Peyer's patch (tissue), 4 donors: ENCODE results near the gene ACVR2B. TPM values are rescaled to one million over a fixed set of nuclear protein-coding genes. Genes with fewer than 3 reads are reported as not detected.

ENCODE experiments used
- DNase-seq, 3 donors: peaks; one replicate each; pipeline ENCODE4 v3.0.0-alpha.2; 2017 to 2019
- H3K27ac ChIP-seq, 4 donors: fragments of 200-600 bp; sonication (generic); one replicate each; pipeline ENCODE4 v1.5.1; 2016 to 2019
- H3K27me3 ChIP-seq, 2 donors: fragments of 200-600 bp; sonication (generic); one replicate each; pipeline ENCODE4 v1.5.1; 2019
- H3K36me3 ChIP-seq, 3 donors: fragments of 200-600 bp; sonication (generic); one replicate each; pipeline ENCODE4 v1.5.1; 2016 to 2019
- H3K4me1 ChIP-seq, 4 donors: fragments of 200-600 bp; sonication (generic); one replicate each; pipeline ENCODE4 v1.5.1; 2016 to 2019
- H3K4me3 ChIP-seq, 4 donors: fragments of 200-600 bp; sonication (generic); 1 replicate in 3 of 4; 2 replicates in 1 of 4; pipeline ENCODE4 v1.5.1; 2016 to 2019; ENCODE audit warnings: mild to moderate bottlenecking in 1 of 4
- H3K9me3 ChIP-seq, 4 donors: fragments of 200-600 bp; sonication (generic); one replicate each; pipeline ENCODE4 v1.5.1; 2016 to 2019; ENCODE audit warnings: mild to moderate bottlenecking in 1 of 4
- POLR2A ChIP-seq, 2 donors: fragments of 450-650 bp; IDR thresholded peaks; one replicate each; pipeline ENCODE4 v1.5.1; 2017; ENCODE audit warnings: antibody characterized with exemption in 2 of 2, mild to moderate bottlenecking in 2 of 2, moderate library complexity in 2 of 2
- total RNA-seq, 4 donors: library from RNA; depleted of rRNA; stranded (reverse); fragments of >200 nt; gene quantifications; one replicate each; pipeline ENCODE4 v1.1.0, GENCODE V29; 2016
- TF ChIP-seq, protein P1 (sequence below), 6 experiments: fragments of 450-650 bp in 4 of 6; fragments of 200-600 bp in 2 of 6; sonication (generic) in 1 of 6; IDR thresholded peaks; one replicate each; pipeline ENCODE4 v1.5.1; 2017 to 2019; ENCODE audit warnings: antibody characterized with exemption in 6 of 6, mild to moderate bottlenecking in 3 of 6, moderate library complexity in 1 of 6

Gene ACVR2B
- total RNA-seq, 4 donors from 2014 or later = 4.9 to 14.5 (median 7.6) TPM

GRCh38 chr3:38476157-38476756, 22.6 kb downstream of the ACVR2B start:
- TF ChIP-seq, protein P1, sequence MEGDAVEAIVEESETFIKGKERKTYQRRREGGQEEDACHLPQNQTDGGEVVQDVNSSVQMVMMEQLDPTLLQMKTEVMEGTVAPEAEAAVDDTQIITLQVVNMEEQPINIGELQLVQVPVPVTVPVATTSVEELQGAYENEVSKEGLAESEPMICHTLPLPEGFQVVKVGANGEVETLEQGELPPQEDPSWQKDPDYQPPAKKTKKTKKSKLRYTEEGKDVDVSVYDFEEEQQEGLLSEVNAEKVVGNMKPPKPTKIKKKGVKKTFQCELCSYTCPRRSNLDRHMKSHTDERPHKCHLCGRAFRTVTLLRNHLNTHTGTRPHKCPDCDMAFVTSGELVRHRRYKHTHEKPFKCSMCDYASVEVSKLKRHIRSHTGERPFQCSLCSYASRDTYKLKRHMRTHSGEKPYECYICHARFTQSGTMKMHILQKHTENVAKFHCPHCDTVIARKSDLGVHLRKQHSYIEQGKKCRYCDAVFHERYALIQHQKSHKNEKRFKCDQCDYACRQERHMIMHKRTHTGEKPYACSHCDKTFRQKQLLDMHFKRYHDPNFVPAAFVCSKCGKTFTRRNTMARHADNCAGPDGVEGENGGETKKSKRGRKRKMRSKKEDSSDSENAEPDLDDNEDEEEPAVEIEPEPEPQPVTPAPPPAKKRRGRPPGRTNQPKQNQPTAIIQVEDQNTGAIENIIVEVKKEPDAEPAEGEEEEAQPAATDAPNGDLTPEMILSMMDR (IDR thresholded peaks at IDR 0.05) = no peak
- no peak for TF ChIP-seq POLR2A (IDR thresholded peaks at IDR 0.05)
- no peak overlapping the region for H3K4me3 ChIP-seq
- H3K27ac ChIP-seq = no peak overlapping the region
- no peaks in the 10 kb centered on the region for H3K27me3 ChIP-seq
- H3K36me3 ChIP-seq = peaks cover 0 to 23% (median 0%) of the 10 kb centered on the region in 3 donors
- no peak for DNase-seq
- H3K9me3 ChIP-seq = no peaks in the 10 kb centered on the region
- peaks cover 0 to 6% (median 0%) of the 10 kb centered on the region in 4 donors for H3K4me1 ChIP-seq

DNA sequence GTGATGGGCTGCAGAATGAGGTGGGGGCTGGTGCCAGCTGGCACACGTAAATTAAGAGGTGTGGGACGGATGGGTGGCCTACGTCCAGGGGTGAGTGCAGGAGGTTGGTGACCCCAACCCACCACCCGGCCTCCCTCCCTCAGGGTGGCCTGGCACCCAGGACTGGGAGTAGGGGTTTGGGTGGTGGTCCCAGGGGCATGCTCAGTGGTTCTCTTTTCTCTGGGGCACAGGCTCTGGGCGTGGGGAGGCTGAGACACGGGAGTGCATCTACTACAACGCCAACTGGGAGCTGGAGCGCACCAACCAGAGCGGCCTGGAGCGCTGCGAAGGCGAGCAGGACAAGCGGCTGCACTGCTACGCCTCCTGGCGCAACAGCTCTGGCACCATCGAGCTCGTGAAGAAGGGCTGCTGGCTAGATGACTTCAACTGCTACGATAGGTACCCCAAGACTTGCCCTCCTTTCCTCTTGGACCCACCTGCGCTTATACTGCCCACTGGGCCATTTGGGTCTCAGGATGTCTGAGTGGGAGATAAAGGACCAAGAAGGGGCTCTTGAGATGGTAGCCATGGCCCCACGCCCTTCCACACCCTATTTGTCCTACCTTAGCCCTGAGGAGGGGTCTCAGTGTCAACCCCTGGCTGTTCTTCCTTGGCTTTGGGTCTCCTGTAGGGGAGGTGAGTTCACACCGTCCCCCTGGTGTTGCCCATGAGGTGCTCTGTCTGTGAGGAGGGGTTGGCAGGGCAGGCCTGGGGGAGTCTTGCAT, 23.5 kb downstream of the ACVR2B start:
- Histone ChIP-seq H3K27ac (no peak overlapping the region), H3K9me3 (no peaks in the 10 kb centered on the region), H3K36me3 (peaks cover 0 to 33% (median 0%) of the 10 kb centered on the region in 3 donors), H3K27me3 (no peaks in the 10 kb centered on the region), H3K4me3 (no peak overlapping the region), H3K4me1 (no peaks in the 10 kb centered on the region)
- no peak for TF ChIP-seq POLR2A (IDR thresholded peaks at IDR 0.05)
- TF ChIP-seq, protein P1 (IDR thresholded peaks at IDR 0.05) = no peak
- no peak for DNase-seq

DNA sequence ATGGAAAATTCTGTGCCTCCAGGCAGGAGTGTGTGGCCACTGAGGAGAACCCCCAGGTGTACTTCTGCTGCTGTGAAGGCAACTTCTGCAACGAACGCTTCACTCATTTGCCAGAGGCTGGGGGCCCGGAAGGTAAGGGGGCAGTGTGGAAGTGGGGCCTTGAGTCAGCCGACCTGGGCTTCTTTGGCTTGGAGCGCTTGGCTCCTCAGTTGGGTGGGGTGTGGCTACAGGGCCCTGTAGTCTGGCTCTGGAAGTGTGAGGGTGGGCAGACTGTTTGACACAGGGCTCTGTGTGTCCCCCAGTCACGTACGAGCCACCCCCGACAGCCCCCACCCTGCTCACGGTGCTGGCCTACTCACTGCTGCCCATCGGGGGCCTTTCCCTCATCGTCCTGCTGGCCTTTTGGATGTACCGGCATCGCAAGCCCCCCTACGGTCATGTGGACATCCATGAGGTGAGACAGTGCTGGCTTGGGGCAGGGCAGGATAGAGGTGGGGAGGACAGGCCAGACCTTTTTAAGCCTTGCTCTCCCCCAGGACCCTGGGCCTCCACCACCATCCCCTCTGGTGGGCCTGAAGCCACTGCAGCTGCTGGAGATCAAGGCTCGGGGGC, 24.3 kb downstream of the ACVR2B start:
- no peak for DNase-seq
- TF ChIP-seq, protein P1 (IDR thresholded peaks at IDR 0.05) = no peak
- TF ChIP-seq POLR2A (IDR thresholded peaks at IDR 0.05) = no peak
- H3K27ac ChIP-seq = no peak overlapping the region
- H3K9me3 ChIP-seq = no peaks in the 10 kb centered on the region
- no peaks in the 10 kb centered on the region for H3K27me3 ChIP-seq
- no peaks in the 10 kb centered on the region for H3K4me1 ChIP-seq
- peaks cover 0 to 40% (median 0%) of the 10 kb centered on the region in 3 donors for H3K36me3 ChIP-seq
- H3K4me3 ChIP-seq = no peak overlapping the region

DNA sequence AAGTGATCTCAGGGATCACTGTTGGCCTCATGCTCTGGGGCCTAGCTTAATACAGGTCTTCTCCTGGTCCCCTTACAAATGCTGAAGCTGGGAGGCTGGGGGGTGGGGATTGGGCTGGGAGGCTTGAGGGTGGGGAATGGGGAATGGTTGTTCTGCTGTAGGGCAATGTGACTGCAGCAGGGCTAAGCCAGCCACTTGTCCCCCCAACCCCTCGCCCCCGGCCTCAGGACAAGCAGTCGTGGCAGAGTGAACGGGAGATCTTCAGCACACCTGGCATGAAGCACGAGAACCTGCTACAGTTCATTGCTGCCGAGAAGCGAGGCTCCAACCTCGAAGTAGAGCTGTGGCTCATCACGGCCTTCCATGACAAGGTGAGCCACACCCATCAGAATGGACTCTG, 25.2 kb downstream of the ACVR2B start:
- H3K27me3 ChIP-seq = no peaks in the 10 kb centered on the region
- H3K36me3 ChIP-seq = peaks cover 0 to 47% (median 0%) of the 10 kb centered on the region in 3 donors

DNA sequence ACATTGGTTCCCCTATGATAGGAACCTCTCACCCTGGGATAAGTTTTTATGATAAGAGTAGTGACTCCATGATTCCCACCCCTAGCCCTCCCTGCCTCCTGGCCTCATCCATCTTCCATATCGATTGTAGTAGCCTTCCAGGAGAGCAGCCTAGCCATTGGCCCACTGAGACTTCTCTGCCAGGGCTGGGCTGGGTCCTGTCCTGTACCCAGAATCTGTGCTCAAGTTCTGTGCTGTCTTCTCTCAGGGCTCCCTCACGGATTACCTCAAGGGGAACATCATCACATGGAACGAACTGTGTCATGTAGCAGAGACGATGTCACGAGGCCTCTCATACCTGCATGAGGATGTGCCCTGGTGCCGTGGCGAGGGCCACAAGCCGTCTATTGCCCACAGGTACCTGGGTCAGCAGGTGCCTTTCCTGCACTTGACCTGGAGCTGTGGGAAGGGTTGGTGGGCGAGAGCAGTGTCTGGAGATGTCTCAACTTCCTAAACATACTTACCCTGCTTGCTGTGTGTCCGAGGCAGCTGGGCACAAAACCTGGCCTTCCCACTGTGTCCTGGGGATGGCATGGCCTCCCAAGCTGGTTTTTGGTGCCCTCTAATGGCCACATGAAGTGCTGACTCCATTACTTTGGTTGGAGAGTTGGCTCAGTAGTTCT, 25.9 kb downstream of the ACVR2B start:
- DNase-seq = peak in 2 of 3 donors; percentile 32 to 82
- no peak overlapping the region for H3K4me3 ChIP-seq
- no peaks in the 10 kb centered on the region for H3K27me3 ChIP-seq
- no peaks in the 10 kb centered on the region for H3K4me1 ChIP-seq
- no peak for TF ChIP-seq POLR2A (IDR thresholded peaks at IDR 0.05)
- TF ChIP-seq, protein P1 (IDR thresholded peaks at IDR 0.05) = peak; percentile 36 to 89 (median 80)
- H3K27ac ChIP-seq = no peak overlapping the region
- H3K9me3 ChIP-seq = no peaks in the 10 kb centered on the region
- H3K36me3 ChIP-seq = peaks cover 0 to 48% (median 0%) of the 10 kb centered on the region in 3 donors

More for the DNA sequence above, 25.2 kb downstream of the ACVR2B start:
- TF ChIP-seq, protein P1 (IDR thresholded peaks at IDR 0.05) = no peak
- TF ChIP-seq POLR2A (IDR thresholded peaks at IDR 0.05) = no peak
- H3K9me3 ChIP-seq = no peaks in the 10 kb centered on the region
- no peak overlapping the region for H3K27ac ChIP-seq
- H3K4me1 ChIP-seq = no peaks in the 10 kb centered on the region
- no peak overlapping the region for H3K4me3 ChIP-seq
- no peak for DNase-seq
